ENCODE results near the gene RAN. TPM values are rescaled to one million over a fixed set of nuclear protein-coding genes. Genes with fewer than 3 reads are reported as not detected.
"Not testable (repeated sequence)": the region's sequence is repeated elsewhere in the genome, so short reads cannot be mapped to it uniquely, and the experiment has no call there.

Gene RAN
- total RNA-seq, 1 donor from 2014 or later = 614 TPM

GRCh38 chr12:130878193-130879185 is 6.6 kb downstream of the RAN start:
- DNase-seq (ENCODE audit: low read depth) = no peak
- TF ChIP-seq CTCF (conservative IDR thresholded peaks at IDR 0.05; ENCODE audit: low read depth, low read length) = no peak
- no peak overlapping the region for H3K4me3 ChIP-seq (ENCODE audit: low read depth, low read length)

GRCh38 chr12:130879212-130879686 is 7.4 kb downstream of the RAN start:
- no peak for TF ChIP-seq CTCF (conservative IDR thresholded peaks at IDR 0.05; ENCODE audit: low read depth, low read length)
- no peak for DNase-seq (ENCODE audit: low read depth)
- no peak overlapping the region for H3K4me3 ChIP-seq (ENCODE audit: low read depth, low read length)

GRCh38 chr12:130879781-130880389 is 8.0 kb downstream of the RAN start:
- no peak for DNase-seq (ENCODE audit: low read depth)
- TF ChIP-seq CTCF (conservative IDR thresholded peaks at IDR 0.05; ENCODE audit: low read depth, low read length) = no peak
- peak overlapping the region; percentile 34 for H3K4me3 ChIP-seq (ENCODE audit: low read depth, low read length)

GRCh38 chr12:130880411-130880885 is 8.6 kb downstream of the RAN start:
- peak overlapping the region; percentile 34 for H3K4me3 ChIP-seq (ENCODE audit: low read depth, low read length)
- no peak for DNase-seq (ENCODE audit: low read depth)
- TF ChIP-seq CTCF (conservative IDR thresholded peaks at IDR 0.05; ENCODE audit: low read depth, low read length) = no peak

- DNase-seq (ENCODE audit: low read depth) = no peak
- no peak for TF ChIP-seq CTCF (conservative IDR thresholded peaks at IDR 0.05; ENCODE audit: low read depth, low read length)
- no peak overlapping the region for H3K4me3 ChIP-seq (ENCODE audit: low read depth, low read length)
These were observed 9.2 kb downstream of the RAN start for GRCh38 chr12:130881046-130881445.

- DNase-seq (ENCODE audit: low read depth) = no peak
- no peak overlapping the region for H3K4me3 ChIP-seq (ENCODE audit: low read depth, low read length)
- TF ChIP-seq CTCF (conservative IDR thresholded peaks at IDR 0.05; ENCODE audit: low read depth, low read length) = no peak
These were observed 9.7 kb downstream of the RAN start for GRCh38 chr12:130881548-130881947.

GRCh38 chr12:130887190-130887589 is 15.3 kb downstream of the RAN start:
- not testable (repeated sequence) for DNase-seq (ENCODE audit: low read depth)

More at GRCh38 chr12:130887190-130887589, 15.3 kb downstream of the RAN start:
- not testable (repeated sequence) for H3K4me3 ChIP-seq (ENCODE audit: low read depth, low read length)

Data from epithelial cell of proximal tubule (primary cell).